ENCODE data around the gene USP40. TPM values are rescaled to one million over a fixed set of nuclear protein-coding genes. Genes with fewer than 3 reads are reported as not detected.

USP40 gene
- total RNA-seq, 1 donor from 2014 or later = 41.9 TPM

DNA sequence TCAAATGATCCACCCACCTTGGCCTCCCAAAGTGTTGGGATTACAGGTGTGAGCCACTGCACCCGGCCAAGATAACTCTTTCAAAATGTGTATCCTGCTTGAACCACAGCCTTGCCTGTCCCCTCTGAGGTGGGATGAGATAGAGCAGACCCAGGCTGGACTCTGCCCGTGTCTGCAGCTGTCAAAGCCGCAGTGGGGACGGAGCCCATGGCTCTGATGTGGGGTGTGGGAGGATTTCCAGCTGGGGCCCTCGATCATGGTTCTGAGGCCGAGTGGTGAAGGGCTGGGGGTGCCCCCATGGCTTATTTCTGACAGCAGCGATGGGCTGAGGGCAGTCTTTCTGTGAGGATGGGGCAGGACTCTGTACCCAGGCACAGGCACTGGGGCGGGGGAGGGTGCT, 107.8 kb downstream of the USP40 start:
- DNase-seq (ENCODE audit: low read depth) = no peak

GRCh38 chr2:233458031-233458610, 108.5 kb downstream of the USP40 start:
- DNase-seq (ENCODE audit: low read depth) = no peak

GRCh38 chr2:233457356-233457755, 109.2 kb downstream of the USP40 start:
- DNase-seq (ENCODE audit: low read depth) = no peak

- no peak for DNase-seq (ENCODE audit: low read depth)
Measured at GRCh38 chr2:233456934-233457333, 109.6 kb downstream of the USP40 start.

GRCh38 chr2:233456111-233456510, 110.5 kb downstream of the USP40 start:
- DNase-seq (ENCODE audit: low read depth) = no peak

GRCh38 chr2:233455491-233455890, 111.1 kb downstream of the USP40 start:
- DNase-seq (ENCODE audit: low read depth) = no peak

- no peak for DNase-seq (ENCODE audit: low read depth)
Measured at GRCh38 chr2:233455006-233455405, 111.6 kb downstream of the USP40 start.

DNA sequence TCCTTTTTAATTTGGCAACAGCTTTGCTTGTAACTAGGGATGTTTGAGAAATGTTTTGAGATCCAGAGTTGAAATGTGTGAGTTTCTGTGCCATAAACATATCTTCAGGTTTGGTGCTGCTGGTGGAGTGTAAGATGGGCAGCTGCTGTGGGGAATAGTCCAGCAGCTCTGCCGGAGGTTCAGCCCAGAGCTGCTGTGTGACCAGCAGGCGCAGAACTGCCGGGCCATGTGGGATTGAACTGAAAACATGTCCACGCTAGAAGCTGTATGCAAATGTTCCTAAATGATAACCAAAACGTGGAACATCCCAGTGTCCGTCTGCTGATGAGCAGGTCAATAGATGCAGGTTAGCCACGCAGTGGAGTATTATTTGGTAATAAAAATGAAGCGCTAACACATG, 112.7 kb downstream of the USP40 start:
- DNase-seq (ENCODE audit: low read depth) = no peak

- no peak for DNase-seq (ENCODE audit: low read depth)
Measured at GRCh38 chr2:233453111-233453915, 113.3 kb downstream of the USP40 start.

DNA sequence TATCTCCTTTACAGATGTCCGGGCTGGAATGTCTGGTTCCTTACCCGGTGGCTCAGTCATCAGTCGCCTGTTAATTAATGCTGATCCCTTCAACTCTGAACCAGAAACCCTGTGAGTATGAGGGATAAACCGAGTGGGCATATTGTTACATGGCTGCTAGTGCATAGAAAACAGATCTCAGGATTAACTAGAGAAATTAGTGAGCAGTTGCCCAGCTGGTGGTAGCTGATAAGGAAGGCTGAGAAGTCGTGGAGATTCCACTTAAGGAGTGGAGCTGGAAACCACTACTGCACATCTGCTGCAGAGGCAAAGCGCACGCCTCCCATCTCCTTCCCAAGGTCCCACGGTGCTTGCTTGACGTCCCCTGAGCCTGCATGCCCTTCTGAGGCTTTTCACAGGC, 114.6 kb downstream of the USP40 start:
- no peak for DNase-seq (ENCODE audit: low read depth)

- DNase-seq (ENCODE audit: low read depth) = no peak
Measured at GRCh38 chr2:233450864-233451575, 115.6 kb downstream of the USP40 start.

DNA sequence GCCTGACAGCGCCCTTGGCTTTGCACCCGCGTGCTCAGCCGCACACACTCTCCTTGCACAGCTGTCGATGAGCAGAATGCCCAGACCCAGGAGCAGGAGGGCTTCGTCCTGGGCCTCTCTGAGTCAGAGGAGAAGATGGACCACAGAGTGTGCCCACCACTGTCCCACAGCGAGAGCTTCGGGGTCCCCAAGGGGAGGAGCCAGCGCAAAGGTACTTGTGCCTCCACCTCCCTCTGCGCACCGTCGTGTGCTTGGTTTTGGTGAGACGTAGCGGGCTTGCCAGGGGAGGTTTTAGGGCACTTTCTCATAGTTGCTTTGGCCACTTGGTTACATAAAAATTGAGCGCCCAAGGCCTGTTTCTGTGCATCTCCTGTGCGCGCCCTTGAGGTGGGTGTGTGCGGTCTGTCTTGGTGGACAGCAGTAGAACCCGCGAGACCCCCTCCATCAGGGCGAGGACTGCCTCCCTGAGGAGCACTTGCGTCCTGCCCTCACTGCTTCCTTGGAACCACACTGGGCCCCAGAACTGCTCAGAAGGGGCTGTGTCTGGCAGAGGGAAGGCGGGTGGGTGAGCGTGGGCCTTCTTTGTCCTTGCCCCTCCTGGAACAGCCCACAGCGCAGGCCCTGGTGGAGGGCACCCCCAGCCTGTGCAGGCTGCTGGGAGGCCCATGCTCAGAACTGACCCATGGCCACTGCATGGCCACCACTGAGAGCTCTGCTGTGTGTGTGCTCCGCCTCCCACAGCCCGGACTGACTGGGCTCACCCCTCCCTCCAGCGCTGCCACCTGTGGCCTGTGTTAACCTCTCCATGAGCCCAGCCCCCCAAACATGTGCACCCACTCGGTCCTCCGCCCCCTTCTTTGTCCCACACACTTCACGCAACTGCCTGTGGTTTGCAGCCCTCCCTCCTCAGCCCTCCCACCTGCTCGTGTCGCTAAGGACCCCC, 116.4 kb downstream of the USP40 start:
- DNase-seq (ENCODE audit: low read depth) = no peak

DNA sequence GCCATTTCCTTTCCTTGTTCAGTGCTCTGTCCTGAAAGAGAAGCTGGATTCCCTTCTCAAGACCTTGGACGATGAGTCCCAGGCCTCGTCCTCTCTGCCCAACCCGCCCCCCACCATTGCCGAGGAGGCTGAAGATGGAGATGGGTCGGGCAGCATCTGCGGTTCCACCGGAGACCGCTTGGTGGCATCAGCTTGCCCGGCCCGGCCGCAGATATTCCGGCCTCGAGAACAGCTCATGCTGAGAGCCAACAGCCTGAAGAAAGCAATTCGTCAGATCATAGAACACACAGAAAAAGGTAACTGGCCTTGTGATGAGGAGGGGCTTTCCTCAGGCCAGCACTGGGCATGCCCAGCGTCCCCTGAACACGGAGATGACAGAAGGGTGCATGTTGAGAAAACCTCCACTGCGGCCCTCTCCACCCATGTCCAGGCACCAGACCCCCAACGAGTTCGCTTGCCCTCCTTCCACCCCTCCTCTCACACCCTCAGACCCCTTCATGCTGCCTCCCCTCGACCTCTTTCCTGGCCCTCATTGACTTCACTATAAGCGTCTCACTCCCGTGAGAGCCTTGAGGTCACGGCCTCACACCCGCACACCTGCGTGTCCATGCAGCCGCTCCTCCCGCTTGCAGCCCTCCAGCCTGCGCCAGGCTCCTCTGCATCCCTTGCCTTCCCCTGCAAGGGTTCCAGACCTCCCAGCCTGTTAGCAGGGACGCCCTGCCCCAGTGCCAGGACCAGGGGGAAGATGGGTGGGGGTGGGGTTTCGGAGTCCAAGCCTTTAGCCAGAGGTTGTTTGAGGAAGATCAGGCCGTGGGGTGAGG, 117.3 kb downstream of the USP40 start:
- DNase-seq (ENCODE audit: low read depth) = peak; percentile 12

GRCh38 chr2:233448575-233448974, 118.0 kb downstream of the USP40 start:
- DNase-seq (ENCODE audit: low read depth) = peak; percentile 4

DNA sequence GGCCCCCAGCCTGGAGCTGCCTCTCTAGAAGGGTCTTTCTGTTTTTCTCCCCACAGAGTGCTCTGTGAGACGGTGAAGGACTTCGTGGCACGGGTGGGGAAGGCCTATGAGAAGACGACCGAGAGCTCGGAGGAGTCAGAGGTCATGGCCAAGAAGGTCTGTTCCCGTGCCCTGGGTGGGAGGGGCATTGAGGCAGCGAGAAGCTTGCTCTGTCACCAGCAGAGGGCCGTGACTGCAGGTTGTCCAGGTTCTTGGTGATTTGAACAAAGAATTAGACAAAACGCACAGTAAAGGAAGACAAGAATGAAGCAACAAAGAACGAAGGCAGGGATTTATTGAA, 118.4 kb downstream of the USP40 start:
- peak; percentile 3 for DNase-seq (ENCODE audit: low read depth)

- DNase-seq (ENCODE audit: low read depth) = no peak
Measured at GRCh38 chr2:233447506-233448219, 118.9 kb downstream of the USP40 start.

DNA sequence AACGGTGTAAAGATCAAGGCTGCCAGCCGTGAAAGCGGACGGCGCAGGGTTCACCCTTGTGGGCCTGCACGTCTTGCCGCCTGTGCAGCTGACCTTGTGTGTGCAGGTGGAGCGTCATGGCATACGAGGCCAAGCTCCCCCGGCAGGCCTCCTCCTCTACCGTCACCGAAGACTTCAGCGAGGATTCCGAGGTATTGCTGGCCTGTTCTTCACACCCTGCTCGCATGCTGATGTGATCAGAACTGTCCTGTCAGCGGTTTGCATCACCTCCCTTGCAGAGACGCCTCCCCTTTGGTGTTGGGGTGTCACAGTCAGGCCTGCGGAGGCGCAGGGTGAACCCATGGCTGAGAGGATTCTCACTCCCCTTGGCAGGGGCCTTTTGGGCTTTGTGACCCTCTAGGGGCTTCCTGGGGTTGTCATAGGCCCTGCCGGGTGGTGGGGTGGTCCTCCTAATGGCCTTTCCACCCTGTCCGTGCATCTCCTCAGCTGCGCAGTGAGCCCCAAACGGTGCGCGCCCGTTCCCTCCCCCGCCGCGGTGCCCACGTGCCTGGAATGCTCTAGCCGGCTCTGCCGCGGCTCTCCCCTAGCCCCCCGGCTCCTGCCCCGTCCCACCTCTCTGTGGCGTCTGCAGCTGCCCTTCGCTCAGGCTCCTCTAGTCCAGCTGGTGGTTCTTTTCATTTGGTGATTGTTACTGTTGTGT, 119.8 kb downstream of the USP40 start:
- no peak for DNase-seq (ENCODE audit: low read depth)

DNA sequence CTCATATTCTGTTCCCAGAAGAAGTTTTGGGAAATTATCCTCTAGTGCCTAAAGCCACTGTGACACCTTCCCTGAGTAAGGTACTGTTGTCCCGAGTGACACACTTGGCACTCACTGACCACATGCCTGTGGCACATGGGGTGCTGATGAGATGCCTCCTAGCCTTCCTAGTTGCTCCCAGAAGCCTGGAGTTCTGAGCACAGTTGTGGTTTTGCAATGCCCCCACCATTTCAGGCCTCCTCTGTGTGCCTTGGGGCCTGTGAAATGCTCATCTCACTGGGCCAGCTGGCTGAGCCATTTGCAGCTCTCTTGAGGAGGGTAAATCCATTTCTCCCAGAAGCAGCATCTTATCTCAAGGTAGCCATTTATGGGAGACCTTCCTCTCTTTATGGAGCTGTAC, 120.5 kb downstream of the USP40 start:
- no peak for DNase-seq (ENCODE audit: low read depth)

DNA sequence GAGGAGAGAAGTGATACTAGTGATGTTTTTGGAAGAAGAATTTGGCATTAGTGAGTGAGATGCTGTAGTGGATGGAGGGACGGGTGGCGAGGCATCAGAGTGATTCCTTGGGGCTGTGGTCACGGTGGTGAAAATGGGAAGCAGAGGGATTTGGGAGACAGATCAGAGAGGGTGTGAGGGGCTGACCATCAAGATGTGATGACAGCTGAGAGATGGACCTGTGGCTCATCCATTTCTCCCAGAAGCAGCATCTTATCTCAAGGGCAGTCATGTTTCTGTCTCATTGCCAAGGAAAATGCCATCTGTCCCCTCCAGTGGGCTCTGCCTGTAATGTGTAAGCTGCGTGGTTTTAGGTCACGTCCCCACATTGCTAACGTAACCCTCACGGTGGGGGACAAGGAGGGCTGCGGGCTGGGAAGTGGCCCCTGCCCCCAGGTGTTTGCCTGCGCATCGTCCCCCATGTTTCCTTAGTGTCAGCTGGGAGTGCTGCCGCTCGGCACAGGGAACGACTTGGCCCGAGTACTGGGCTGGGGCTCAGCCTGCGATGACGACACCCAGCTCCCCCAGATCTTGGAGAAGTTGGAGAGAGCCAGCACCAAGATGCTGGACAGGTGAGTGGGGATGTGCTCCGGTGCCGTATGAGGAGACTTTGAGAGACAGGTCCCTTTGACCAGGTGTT, 121.3 kb downstream of the USP40 start:
- DNase-seq (ENCODE audit: low read depth) = no peak

Measured in renal cortical epithelial cell (primary cell).